ENCODE results near the gene PALM2AKAP2.

DNA sequence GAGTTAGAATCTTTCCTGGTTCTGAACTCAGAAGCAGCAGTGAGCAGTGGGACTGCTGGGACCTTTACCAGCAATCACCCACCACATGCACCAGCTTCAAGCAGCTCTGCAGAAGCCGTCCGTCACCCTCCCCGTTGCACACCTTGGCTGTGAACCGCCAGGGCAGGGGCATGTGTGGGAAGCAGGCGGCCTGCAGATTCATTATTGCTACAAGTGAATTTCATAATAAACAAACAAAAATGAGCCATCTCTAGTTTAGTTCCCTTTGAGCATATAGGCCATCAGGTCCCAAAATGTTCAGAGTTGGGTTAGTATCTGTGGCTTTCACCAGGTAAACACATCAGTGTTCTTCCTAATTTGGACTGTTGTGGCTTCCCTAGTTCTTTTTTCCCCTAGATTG lies 17.5 kb downstream of the PALM2AKAP2 start:
- TF ChIP-seq EZH2 (IDR thresholded peaks at IDR 0.05; ENCODE audit: borderline replicate concordance, low read depth, low read length, severe bottlenecking) = no peak
- TF ChIP-seq, protein P1, sequence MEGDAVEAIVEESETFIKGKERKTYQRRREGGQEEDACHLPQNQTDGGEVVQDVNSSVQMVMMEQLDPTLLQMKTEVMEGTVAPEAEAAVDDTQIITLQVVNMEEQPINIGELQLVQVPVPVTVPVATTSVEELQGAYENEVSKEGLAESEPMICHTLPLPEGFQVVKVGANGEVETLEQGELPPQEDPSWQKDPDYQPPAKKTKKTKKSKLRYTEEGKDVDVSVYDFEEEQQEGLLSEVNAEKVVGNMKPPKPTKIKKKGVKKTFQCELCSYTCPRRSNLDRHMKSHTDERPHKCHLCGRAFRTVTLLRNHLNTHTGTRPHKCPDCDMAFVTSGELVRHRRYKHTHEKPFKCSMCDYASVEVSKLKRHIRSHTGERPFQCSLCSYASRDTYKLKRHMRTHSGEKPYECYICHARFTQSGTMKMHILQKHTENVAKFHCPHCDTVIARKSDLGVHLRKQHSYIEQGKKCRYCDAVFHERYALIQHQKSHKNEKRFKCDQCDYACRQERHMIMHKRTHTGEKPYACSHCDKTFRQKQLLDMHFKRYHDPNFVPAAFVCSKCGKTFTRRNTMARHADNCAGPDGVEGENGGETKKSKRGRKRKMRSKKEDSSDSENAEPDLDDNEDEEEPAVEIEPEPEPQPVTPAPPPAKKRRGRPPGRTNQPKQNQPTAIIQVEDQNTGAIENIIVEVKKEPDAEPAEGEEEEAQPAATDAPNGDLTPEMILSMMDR (IDR thresholded peaks at IDR 0.05; ENCODE audit: borderline replicate concordance, extremely low read depth, low read length, poor library complexity, severe bottlenecking) = no peak
